Measurements from ENCODE around the gene BANK1.
"Not testable (repeated sequence)": the region's sequence is repeated elsewhere in the genome, so short reads cannot be mapped to it uniquely, and the experiment has no call there.

The BANK1 gene

GRCh38 chr4:101888472-101888871 is 97.9 kb downstream of the BANK1 start:
- Histone ChIP-seq H3K27ac (ENCODE audit: low read length, poor library complexity, severe bottlenecking) (no peak overlapping the region), H2BK120ac (ENCODE audit: low read depth, low read length) (no peak overlapping the region), H3K14ac (ENCODE audit: low read length in 2 of 2) (no peak overlapping the region), H3K36me3 (ENCODE audit: control insufficient read depth in 1 of 2, insufficient read depth in 2 of 2, low read depth in 1 of 2, low read length in 2 of 2) (no peaks in the 10 kb centered on the region), H2AFZ (ENCODE audit: low read depth, low read length) (no peak overlapping the region), H3K23ac (ENCODE audit: low read length in 2 of 2) (no peak overlapping the region), H4K91ac (ENCODE audit: low read length) (no peak overlapping the region), H3K4me3 (ENCODE audit: insufficient read depth in 1 of 2, low read depth in 1 of 2, low read length in 2 of 2) (no peak overlapping the region), H3K18ac (ENCODE audit: low read depth in 1 of 2, low read length in 2 of 2) (no peak overlapping the region), H2BK15ac (ENCODE audit: low read depth, poor library complexity, severe bottlenecking) (no peak overlapping the region), H3K9me3 (ENCODE audit: control insufficient read depth, low read length) (peaks cover 4% of the 10 kb centered on the region), H2BK5ac (ENCODE audit: low read depth, low read length, poor library complexity, severe bottlenecking) (no peak overlapping the region), H4K8ac (ENCODE audit: low read length) (no peak overlapping the region), H3K4me1 (ENCODE audit: control insufficient read depth, insufficient read depth, low read depth, low read length) (no peaks in the 10 kb centered on the region), H2AK5ac (ENCODE audit: low read length, severe bottlenecking) (no peak overlapping the region), H2BK12ac (ENCODE audit: low read length in 2 of 2) (no peak overlapping the region), H3K27me3 (ENCODE audit: control insufficient read depth in 1 of 2, insufficient read depth in 1 of 2, low read length in 2 of 2) (no peaks in the 10 kb centered on the region), H3K4ac (ENCODE audit: low read depth in 1 of 2, low read length in 2 of 2) (no peak overlapping the region), H3K9ac (ENCODE audit: low read length) (no peak overlapping the region), H3K79me1 (replicated peaks; ENCODE audit: low read length, poor library complexity, severe bottlenecking) (no peaks in the 10 kb centered on the region), H3K4me2 (ENCODE audit: low read length, poor library complexity, severe bottlenecking) (no peak overlapping the region)
- 100% methylated on average over 2 of the region's 4 CpGs for whole genome bisulfite sequencing
- no peak for DNase-seq

- H2BK15ac ChIP-seq (ENCODE audit: low read depth, poor library complexity, severe bottlenecking); H4K8ac ChIP-seq (ENCODE audit: low read length); H2AK5ac ChIP-seq (ENCODE audit: low read length, severe bottlenecking); H3K9me3 ChIP-seq (ENCODE audit: control insufficient read depth, low read length); H2BK5ac ChIP-seq (ENCODE audit: low read depth, low read length, poor library complexity, severe bottlenecking); H3K9ac ChIP-seq (ENCODE audit: low read length); H3K36me3 ChIP-seq (ENCODE audit: control insufficient read depth in 1 of 2, insufficient read depth in 2 of 2, low read depth in 1 of 2, low read length in 2 of 2); H2BK120ac ChIP-seq (ENCODE audit: low read depth, low read length); H3K4ac ChIP-seq (ENCODE audit: low read depth in 1 of 2, low read length in 2 of 2); H3K4me1 ChIP-seq (ENCODE audit: control insufficient read depth, insufficient read depth, low read depth, low read length); H3K23ac ChIP-seq (ENCODE audit: low read length in 2 of 2); H3K18ac ChIP-seq (ENCODE audit: low read depth in 1 of 2, low read length in 2 of 2); H3K4me2 ChIP-seq (ENCODE audit: low read length, poor library complexity, severe bottlenecking); H2BK12ac ChIP-seq (ENCODE audit: low read length in 2 of 2); H3K27me3 ChIP-seq (ENCODE audit: control insufficient read depth in 1 of 2, insufficient read depth in 1 of 2, low read length in 2 of 2); H2AFZ ChIP-seq (ENCODE audit: low read depth, low read length); H3K27ac ChIP-seq (ENCODE audit: low read length, poor library complexity, severe bottlenecking); H4K91ac ChIP-seq (ENCODE audit: low read length); H3K14ac ChIP-seq (ENCODE audit: low read length in 2 of 2); H3K79me1 ChIP-seq (replicated peaks; ENCODE audit: low read length, poor library complexity, severe bottlenecking); DNase-seq; H3K4me3 ChIP-seq (ENCODE audit: insufficient read depth in 1 of 2, low read depth in 1 of 2, low read length in 2 of 2): not testable (repeated sequence)
- 72% methylated on average over 5 of the region's 5 CpGs for WGBS
Observed at GRCh38 chr4:101905527-101905926, 115.0 kb downstream of the BANK1 start.

- 56% methylated on average over 2 of the region's 4 CpGs for WGBS
- Histone ChIP-seq H2BK12ac (ENCODE audit: low read length in 2 of 2) (no peak overlapping the region), H2AK5ac (ENCODE audit: low read length, severe bottlenecking) (no peak overlapping the region), H2AFZ (ENCODE audit: low read depth, low read length) (no peak overlapping the region), H3K36me3 (ENCODE audit: control insufficient read depth in 1 of 2, insufficient read depth in 2 of 2, low read depth in 1 of 2, low read length in 2 of 2) (no peaks in the 10 kb centered on the region), H3K4me1 (ENCODE audit: control insufficient read depth, insufficient read depth, low read depth, low read length) (no peaks in the 10 kb centered on the region), H3K27me3 (ENCODE audit: control insufficient read depth in 1 of 2, insufficient read depth in 1 of 2, low read length in 2 of 2) (no peaks in the 10 kb centered on the region), H3K23ac (ENCODE audit: low read length in 2 of 2) (no peak overlapping the region), H3K9ac (ENCODE audit: low read length) (no peak overlapping the region), H4K8ac (ENCODE audit: low read length) (no peak overlapping the region), H3K4me2 (ENCODE audit: low read length, poor library complexity, severe bottlenecking) (no peak overlapping the region), H2BK5ac (ENCODE audit: low read depth, low read length, poor library complexity, severe bottlenecking) (no peak overlapping the region), H3K4ac (ENCODE audit: low read depth in 1 of 2, low read length in 2 of 2) (no peak overlapping the region), H3K4me3 (ENCODE audit: insufficient read depth in 1 of 2, low read depth in 1 of 2, low read length in 2 of 2) (no peak overlapping the region), H3K14ac (ENCODE audit: low read length in 2 of 2) (no peak overlapping the region), H3K27ac (ENCODE audit: low read length, poor library complexity, severe bottlenecking) (no peak overlapping the region), H3K79me1 (replicated peaks; ENCODE audit: low read length, poor library complexity, severe bottlenecking) (no peaks in the 10 kb centered on the region), H2BK15ac (ENCODE audit: low read depth, poor library complexity, severe bottlenecking) (no peak overlapping the region), H2BK120ac (ENCODE audit: low read depth, low read length) (no peak overlapping the region), H3K9me3 (ENCODE audit: control insufficient read depth, low read length) (peaks cover 13% of the 10 kb centered on the region), H4K91ac (ENCODE audit: low read length) (no peak overlapping the region), H3K18ac (ENCODE audit: low read depth in 1 of 2, low read length in 2 of 2) (no peak overlapping the region)
- no peak for DNase-seq
Observed at GRCh38 chr4:101910786-101911373, 120.3 kb downstream of the BANK1 start.

GRCh38 chr4:101911616-101912015 is 121.1 kb downstream of the BANK1 start:
- Histone ChIP-seq H4K8ac (ENCODE audit: low read length) (no peak overlapping the region), H3K18ac (ENCODE audit: low read depth in 1 of 2, low read length in 2 of 2) (no peak overlapping the region), H2AFZ (ENCODE audit: low read depth, low read length) (no peak overlapping the region), H3K9me3 (ENCODE audit: control insufficient read depth, low read length) (peaks cover 10% of the 10 kb centered on the region), H2BK120ac (ENCODE audit: low read depth, low read length) (no peak overlapping the region), H3K4me2 (ENCODE audit: low read length, poor library complexity, severe bottlenecking) (no peak overlapping the region), H3K79me1 (replicated peaks; ENCODE audit: low read length, poor library complexity, severe bottlenecking) (no peaks in the 10 kb centered on the region), H2AK5ac (ENCODE audit: low read length, severe bottlenecking) (no peak overlapping the region), H2BK12ac (ENCODE audit: low read length in 2 of 2) (no peak overlapping the region), H2BK5ac (ENCODE audit: low read depth, low read length, poor library complexity, severe bottlenecking) (no peak overlapping the region), H3K27ac (ENCODE audit: low read length, poor library complexity, severe bottlenecking) (no peak overlapping the region), H3K36me3 (ENCODE audit: control insufficient read depth in 1 of 2, insufficient read depth in 2 of 2, low read depth in 1 of 2, low read length in 2 of 2) (no peaks in the 10 kb centered on the region), H2BK15ac (ENCODE audit: low read depth, poor library complexity, severe bottlenecking) (no peak overlapping the region), H3K4ac (ENCODE audit: low read depth in 1 of 2, low read length in 2 of 2) (no peak overlapping the region), H3K14ac (ENCODE audit: low read length in 2 of 2) (no peak overlapping the region), H3K27me3 (ENCODE audit: control insufficient read depth in 1 of 2, insufficient read depth in 1 of 2, low read length in 2 of 2) (no peaks in the 10 kb centered on the region), H3K4me1 (ENCODE audit: control insufficient read depth, insufficient read depth, low read depth, low read length) (no peaks in the 10 kb centered on the region), H3K23ac (ENCODE audit: low read length in 2 of 2) (no peak overlapping the region), H3K4me3 (ENCODE audit: insufficient read depth in 1 of 2, low read depth in 1 of 2, low read length in 2 of 2) (no peak overlapping the region), H3K9ac (ENCODE audit: low read length) (no peak overlapping the region), H4K91ac (ENCODE audit: low read length) (no peak overlapping the region)
- no peak for DNase-seq

All from mesenchymal stem cell (in vitro differentiated cells and primary cell).